Endothelial cell of umbilical vein (primary cell): ENCODE measurements around the gene TIGD1. TPM values are rescaled to one million over a fixed set of nuclear protein-coding genes. Genes with fewer than 3 reads are reported as not detected.

Experiments
- BruUV-seq: library from RNA; stranded (reverse); fragments of 400-500 nt; replicated peaks from 2 replicates; lab custom pipeline; 2021; lab: Mats Ljungman, UMichigan
- CTCF ChIA-PET: fragments of 300-600, 350-600 bp; sonication (Branson Sonifier 250); formaldehyde crosslinking; loops from one replicate; lab custom pipeline; 2021; ENCODE audit warnings: antibody characterized with exemption, inconsistent platforms; lab: Charles Lee
- POLR2A ChIA-PET: fragments of 300-600, 350-600 bp; sonication (Branson Sonifier 250); formaldehyde crosslinking; loops from one replicate; lab custom pipeline; 2021; ENCODE audit warnings: antibody characterized with exemption, inconsistent platforms; lab: Charles Lee
- DNase-seq: peaks from one replicate; pipeline ENCODE4 v3.0.0-alpha.2; 2011; ENCODE audit warnings: low read depth, low spot score
- FAIRE-seq: peaks from 2 replicates; lab custom pipeline; 2011; peaks lifted over from hg19 to GRCh38; lab: Jason Lieb, UNC
- H2AFZ ChIP-seq: 2 replicates; pipeline ENCODE4 v1.6.0; 2012; ENCODE audit warnings: low read depth, low read length, control low read depth, inconsistent platforms
- H3K27ac ChIP-seq: 2 replicates; pipeline ENCODE4 v1.5.1; 2011; ENCODE audit warnings: low read depth, mild to moderate bottlenecking, control low read depth, low read length, moderate library complexity; ENCODE audit not compliant: insufficient read depth
- H3K27me3 ChIP-seq, 2 experiments: 2 replicates each; pipeline versions ENCODE4 v1.6.0 to v1.6.1; 2011; ENCODE audit warnings: low read length in 2 of 2, mixed read lengths in 1 of 2; ENCODE audit not compliant: control insufficient read depth in 2 of 2, insufficient read depth in 2 of 2
- H3K36me3 ChIP-seq, 2 experiments: 2 replicates in 1 of 2; 3 replicates in 1 of 2; pipeline ENCODE4 v1.5.1; 2011; ENCODE audit warnings: low read length in 2 of 2, mild to moderate bottlenecking in 1 of 2, moderate library complexity in 1 of 2; ENCODE audit not compliant: control insufficient read depth in 2 of 2, insufficient read depth in 2 of 2; ENCODE audit errors: extremely low read depth in 1 of 2
- H3K4me1 ChIP-seq: 3 replicates; pipeline ENCODE4 v1.5.1; 2011; ENCODE audit warnings: mild to moderate bottlenecking, low read length; ENCODE audit not compliant: control insufficient read depth, insufficient read depth; ENCODE audit errors: extremely low read depth
- H3K4me2 ChIP-seq: 2 replicates; pipeline ENCODE4 v1.6.1; 2011; ENCODE audit warnings: low read length, control low read depth, mixed read lengths; ENCODE audit not compliant: insufficient read depth
- H3K4me3 ChIP-seq, 3 experiments: fragments of 200-600 bp in 1 of 3; sonication (generic), shearing (Covaris generic) in 1 of 3; replicated peaks in 1 of 3; 2 replicates each; pipeline ENCODE4 v1.5.1; 2011 to 2016; ENCODE audit warnings: control low read depth in 3 of 3, low read length in 3 of 3, mild to moderate bottlenecking in 2 of 3, inconsistent platforms in 1 of 3, low read depth in 1 of 3, moderate library complexity in 1 of 3; ENCODE audit not compliant: insufficient read depth in 1 of 3
- H3K79me2 ChIP-seq: 2 replicates; pipeline ENCODE4 v1.6.0; 2012; ENCODE audit warnings: low read length, inconsistent platforms; ENCODE audit not compliant: control insufficient read depth, insufficient read depth
- H3K9ac ChIP-seq: replicated peaks from 2 replicates; pipeline ENCODE3; 2011; ENCODE audit warnings: low read length, control low read depth; ENCODE audit not compliant: insufficient read depth; ENCODE audit errors: extremely low read depth
- H3K9me1 ChIP-seq: replicated peaks from 3 replicates; pipeline ENCODE4 v1.6.0; 2011; ENCODE audit warnings: mild to moderate bottlenecking, low read length; ENCODE audit not compliant: control insufficient read depth, insufficient read depth; ENCODE audit errors: extremely low read depth
- H3K9me3 ChIP-seq: replicated peaks from 2 replicates; pipeline ENCODE4 v1.5.1; 2012; ENCODE audit warnings: low read length, inconsistent platforms; ENCODE audit not compliant: control insufficient read depth, insufficient read depth
- H4K20me1 ChIP-seq: replicated peaks from 2 replicates; pipeline ENCODE3; 2011; ENCODE audit warnings: mild to moderate bottlenecking, low read length; ENCODE audit not compliant: control insufficient read depth, insufficient read depth; ENCODE audit errors: extremely low read depth
- CTCF ChIP-seq, 2 donors: IDR thresholded peaks; 1 replicate in 1 of 2; 2 replicates in 1 of 2; pipeline ENCODE4 v1.5.1; 2011; ENCODE audit warnings: low read length in 2 of 2, mild to moderate bottlenecking in 2 of 2, moderate library complexity in 2 of 2, control low read depth in 1 of 2, inconsistent platforms in 1 of 2, low read depth in 1 of 2; ENCODE audit not compliant: insufficient read depth in 1 of 2; ENCODE audit errors: extremely low read depth in 1 of 2
- EZH2 ChIP-seq: IDR thresholded peaks from 2 replicates; pipeline ENCODE4 v1.6.1; 2012; ENCODE audit warnings: borderline replicate concordance, low read depth, mild to moderate bottlenecking, moderate library complexity, low read length, inconsistent platforms; ENCODE audit not compliant: severe bottlenecking
- FOS ChIP-seq: IDR thresholded peaks from 2 replicates; pipeline ENCODE4 v1.6.1; 2011; ENCODE audit warnings: mild to moderate bottlenecking, low read length, moderate library complexity, borderline replicate concordance; ENCODE audit not compliant: insufficient read depth
- GATA2 ChIP-seq: IDR thresholded peaks from 2 replicates; pipeline ENCODE4 v1.7.0; 2011; ENCODE audit warnings: low read depth, mild to moderate bottlenecking, moderate library complexity, mixed read lengths, low read length; ENCODE audit not compliant: insufficient read length, insufficient read depth
- JUN ChIP-seq: IDR thresholded peaks from 2 replicates; pipeline ENCODE4 v1.6.1; 2011; ENCODE audit warnings: borderline replicate concordance, low read depth; ENCODE audit not compliant: insufficient read length, insufficient read depth
- MAX ChIP-seq: IDR thresholded peaks from 2 replicates; pipeline ENCODE4 v1.6.1; 2011; ENCODE audit not compliant: insufficient read depth, insufficient read length
- MYC ChIP-seq: IDR thresholded peaks from one replicate; pipeline ENCODE4 v1.6.1; 2011; ENCODE audit warnings: mild to moderate bottlenecking, low read depth, low read length
- POLR2A ChIP-seq: IDR thresholded peaks from 2 replicates; pipeline ENCODE4 v1.6.1; 2012; ENCODE audit warnings: low read depth, mild to moderate bottlenecking, control low read depth, low read length
- POLR2AphosphoS5 ChIP-seq: IDR thresholded peaks from 2 replicates; pipeline ENCODE4 v1.6.1; 2012; ENCODE audit warnings: low read depth, mild to moderate bottlenecking, control low read depth, low read length, moderate library complexity; ENCODE audit not compliant: insufficient read depth
- dilution Hi-C: fragments of 300-500 bp; cut with MboI; formaldehyde crosslinking; loops from one replicate; pipeline ENCODE4 v1.15.0; 2019; ENCODE audit warnings: low sequenced_read_pairs; ENCODE audit not compliant: extremely low pct_ligation_motif_present
- intact Hi-C: fragments of 100-400 bp; cut with micrococcal nuclease; formaldehyde crosslinking; loops from one replicate; pipeline ENCODE4 v1.10.0; 2022
- polyA plus RNA-seq, 4 experiments: library from polyadenylated mRNA; depleted of rRNA in 3 of 4; stranded (reverse) in 3 of 4; unstranded in 1 of 4; fragments of >200 nt; gene quantifications; 2 replicates each; pipeline versions ENCODE4 v1.2.1 to v1.2.3, GENCODE V29; 2011 to 2012; ENCODE audit warnings: missing spikeins in 1 of 4
- total RNA-seq: library from RNA; stranded (reverse); gene quantifications from 2 replicates; pipeline ENCODE4 v1.2.3, GENCODE V29; 2021

TIGD1 gene
- total and polyA plus RNA-seq, 2 donors (not counting 3 experiments of a cell fraction or from before 2014, with no cell fraction given): 1.6 to 3.3 TPM

- Histone ChIP-seq H3K9ac (no peak overlapping the region), H3K4me1 (peaks cover 10% of the 10 kb centered on the region), H4K20me1 (no peaks in the 10 kb centered on the region), H3K27ac (no peak overlapping the region), H3K9me3 (no peaks in the 10 kb centered on the region), H3K79me2 (no peaks in the 10 kb centered on the region), H3K4me2 (no peak overlapping the region), H2AFZ (no peak overlapping the region), H3K4me3 (no peak overlapping the region), H3K9me1 (no peaks in the 10 kb centered on the region), H3K36me3 (no peaks in the 10 kb centered on the region), H3K27me3 (no peaks in the 10 kb centered on the region)
- no TSS peak for BruUV-seq
- POLR2A ChIA-PET: no interaction called here
- DNase-seq (no peak), FAIRE-seq (no peak)
- TF ChIP-seq MYC (no peak), EZH2 (no peak), JUN (no peak), GATA2 (no peak), FOS (no peak), POLR2AphosphoS5 (no peak), MAX (no peak), POLR2A (no peak), CTCF (IDR thresholded peaks at IDR 0.05; ENCODE audit: extremely low read depth in 1 of 2, insufficient read depth in 1 of 2, low read depth in 1 of 2, low read length in 2 of 2) (no peak)
- CTCF ChIA-PET: no interaction called here
- dilution Hi-C loops: no loop called here
- intact Hi-C loops: no loop called here
Observed at GRCh38 chr2:232588680-232589585, 38.6 kb upstream of the TIGD1 start.
